Adrenal gland (tissue), 5 donors: ENCODE results near the gene GNAL.

Source experiments
- POLR2A ChIP-seq, 2 donors: fragments of 450-650 bp; IDR thresholded peaks; one replicate each; pipeline ENCODE4 v1.6.1; 2017; ENCODE audit warnings: antibody characterized with exemption in 2 of 2, mild to moderate bottlenecking in 2 of 2, moderate library complexity in 1 of 2
- TF ChIP-seq, protein P1 (sequence below), 6 experiments: fragments of 450-650 bp in 4 of 6; fragments of 200-600 bp in 2 of 6; sonication (generic) in 1 of 6; IDR thresholded peaks; 1 replicate in 5 of 6; 2 replicates in 1 of 6; pipeline versions ENCODE4 v1.5.1 to v1.8.0; 2016 to 2021; ENCODE audit warnings: antibody characterized with exemption in 6 of 6, mild to moderate bottlenecking in 2 of 6, moderate library complexity in 1 of 6
- donor health status: DM: no; HTN: no; CAD: no.

DNA sequence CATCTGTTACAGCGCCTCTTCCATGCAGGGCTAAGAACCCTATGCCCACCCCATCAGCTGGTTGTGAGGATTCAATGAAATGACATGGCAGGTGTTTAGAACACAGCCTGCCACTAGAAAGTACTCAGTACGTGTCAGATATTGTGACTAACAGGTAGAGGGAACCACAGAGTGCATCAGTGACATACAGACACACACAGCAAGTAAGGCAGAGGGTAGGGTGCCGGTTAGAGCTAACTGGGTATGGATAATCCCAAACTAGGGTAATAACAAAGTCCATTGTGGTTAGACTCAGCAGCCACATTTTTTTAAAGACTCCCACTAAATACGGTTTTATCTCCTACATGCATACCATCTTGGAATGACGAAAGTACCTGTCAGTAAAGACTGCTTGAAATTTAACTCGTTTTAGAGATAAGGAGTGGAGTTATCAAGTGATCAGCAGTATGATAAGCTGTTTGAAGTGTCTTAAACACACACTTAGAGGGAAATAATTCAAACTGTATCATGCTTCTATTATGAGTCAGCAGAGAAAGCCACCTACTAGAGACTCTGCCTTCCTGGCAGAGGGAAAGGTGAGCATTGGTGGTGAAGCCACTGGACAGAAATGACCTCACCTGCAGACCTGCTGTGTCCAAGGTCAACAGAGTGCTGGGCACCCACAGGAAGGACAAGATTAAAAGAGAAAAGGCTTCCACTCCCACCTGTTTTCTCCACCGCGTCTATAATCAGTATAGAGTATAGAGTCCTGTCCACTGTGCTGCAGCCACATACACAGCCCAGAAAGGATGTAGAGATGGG is 198.5 kb downstream of the GNAL start:
- TF ChIP-seq, protein P1, sequence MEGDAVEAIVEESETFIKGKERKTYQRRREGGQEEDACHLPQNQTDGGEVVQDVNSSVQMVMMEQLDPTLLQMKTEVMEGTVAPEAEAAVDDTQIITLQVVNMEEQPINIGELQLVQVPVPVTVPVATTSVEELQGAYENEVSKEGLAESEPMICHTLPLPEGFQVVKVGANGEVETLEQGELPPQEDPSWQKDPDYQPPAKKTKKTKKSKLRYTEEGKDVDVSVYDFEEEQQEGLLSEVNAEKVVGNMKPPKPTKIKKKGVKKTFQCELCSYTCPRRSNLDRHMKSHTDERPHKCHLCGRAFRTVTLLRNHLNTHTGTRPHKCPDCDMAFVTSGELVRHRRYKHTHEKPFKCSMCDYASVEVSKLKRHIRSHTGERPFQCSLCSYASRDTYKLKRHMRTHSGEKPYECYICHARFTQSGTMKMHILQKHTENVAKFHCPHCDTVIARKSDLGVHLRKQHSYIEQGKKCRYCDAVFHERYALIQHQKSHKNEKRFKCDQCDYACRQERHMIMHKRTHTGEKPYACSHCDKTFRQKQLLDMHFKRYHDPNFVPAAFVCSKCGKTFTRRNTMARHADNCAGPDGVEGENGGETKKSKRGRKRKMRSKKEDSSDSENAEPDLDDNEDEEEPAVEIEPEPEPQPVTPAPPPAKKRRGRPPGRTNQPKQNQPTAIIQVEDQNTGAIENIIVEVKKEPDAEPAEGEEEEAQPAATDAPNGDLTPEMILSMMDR (IDR thresholded peaks at IDR 0.05) = no peak
- TF ChIP-seq POLR2A (IDR thresholded peaks at IDR 0.05) = no peak
